ENCODE data around the gene HAPLN3. TPM values are rescaled to one million over a fixed set of nuclear protein-coding genes. Genes with fewer than 3 reads are reported as not detected.

The HAPLN3 gene
- total and polyA plus RNA-seq, 2 of the 4 experiments (the other 2 are of a cell fraction) = 5.9 to 28.6 TPM

GRCh38 chr15:88843334-88843733 is 52.0 kb downstream of the HAPLN3 start:
- no peak overlapping the region for H3K56ac ChIP-seq (ENCODE audit: extremely low read depth, insufficient read depth, low read length)
- H2AK9ac ChIP-seq (replicated peaks; ENCODE audit: low read depth, low read length, poor library complexity) = no peak overlapping the region
- CTCF ChIA-PET = no interaction called here
- no peaks in the 10 kb centered on the region for H3K79me1 ChIP-seq (ENCODE audit: low read depth in 1 of 2, low read length in 2 of 2)
- no peak overlapping the region for H4K91ac ChIP-seq (ENCODE audit: insufficient read depth, low read depth, low read length)
- TF ChIP-seq BHLHE40 (IDR thresholded peaks at IDR 0.05; ENCODE audit: low read depth, low read length) (no peak), MXI1 (IDR thresholded peaks at IDR 0.05; ENCODE audit: borderline replicate concordance, low read depth, low read length) (no peak), FOS (IDR thresholded peaks at IDR 0.05; ENCODE audit: low read depth, low read length) (no peak), MAFK (IDR thresholded peaks at IDR 0.05; ENCODE audit: low read depth, low read length) (no peak), ELK1 (IDR thresholded peaks at IDR 0.05; ENCODE audit: borderline replicate concordance, low read depth, low read length) (no peak)
- no peaks in the 10 kb centered on the region for H3K9me1 ChIP-seq (ENCODE audit: insufficient read depth, low read length)
- H3K4me1 ChIP-seq (ENCODE audit: control insufficient read depth, insufficient read depth, low read length) = no peaks in the 10 kb centered on the region
- H4K8ac ChIP-seq (ENCODE audit: low read depth in 2 of 2, low read length in 2 of 2) = no peak overlapping the region
- H2BK15ac ChIP-seq (ENCODE audit: low read depth, low read length) = no peak overlapping the region
- ATAC-seq (ENCODE audit: low read depth) = no peak
- H3K14ac ChIP-seq (replicated peaks; ENCODE audit: low read depth, low read length) = no peak overlapping the region
- no peak overlapping the region for H4K5ac ChIP-seq (ENCODE audit: low read depth, low read length)
- POLR2A ChIA-PET (ENCODE audit: unreplicated experiment) = no interaction called here
- no peak overlapping the region for H2BK120ac ChIP-seq (ENCODE audit: low read depth, low read length)
- H3K4me2 ChIP-seq (ENCODE audit: low read depth, low read length) = no peak overlapping the region
- dilution Hi-C loops (cut with HindIII; ENCODE audit: low sequenced_read_pairs, unreplicated experiment) (no loop called here), in situ Hi-C loops (cut with MboI; ENCODE audit: low sequenced_read_pairs) (loop anchor here (25.0 kb wide), 2 partner anchors 181 to 356 kb away; no protein-coding TSS in a partner anchor), intact Hi-C loops (cut with micrococcal nuclease) (no loop called here)
- WGBS, 2 experiments (ENCODE audit: extremely low coverage in 2 of 2, insufficient read length in 1 of 2) = 89% methylated on average over 5 of the region's 21 CpGs; no CpG with 5 or more reads in 1 of the 2 experiments
- H3K4me3 ChIP-seq (ENCODE audit: insufficient read depth, low read depth, low read length) = no peak overlapping the region
- no peaks in the 10 kb centered on the region for H3K36me3 ChIP-seq (ENCODE audit: control insufficient read depth, insufficient read depth, low read length)
- H3K18ac ChIP-seq (ENCODE audit: low read depth, low read length) = no peak overlapping the region
- no peak overlapping the region for H2BK5ac ChIP-seq (ENCODE audit: low read depth, low read length, poor library complexity, severe bottlenecking)
- H2AK5ac ChIP-seq (ENCODE audit: low read depth, low read length) = no peak overlapping the region
- DNase-seq = no peak
- H2BK20ac ChIP-seq (ENCODE audit: low read depth, low read length) = no peak overlapping the region
- no peak overlapping the region for H3K4ac ChIP-seq (ENCODE audit: low read depth, low read length)
- H4K20me1 ChIP-seq (ENCODE audit: insufficient read depth, low read length) = no peaks in the 10 kb centered on the region
- H3K27me3 ChIP-seq (ENCODE audit: control insufficient read depth, insufficient read depth, low read length) = peaks cover 17% of the 10 kb centered on the region
- BruUV-seq (replicated peaks) = no TSS peak
- no peak overlapping the region for H3K9ac ChIP-seq (ENCODE audit: low read depth, low read length)
- H3K9me3 ChIP-seq (ENCODE audit: control insufficient read depth, insufficient read depth, low read length) = no peaks in the 10 kb centered on the region
- H2AFZ ChIP-seq (replicated peaks; ENCODE audit: low read length, poor library complexity) = no peak overlapping the region
- no peak overlapping the region for H3K23ac ChIP-seq (ENCODE audit: low read depth, low read length)
- H3K27ac ChIP-seq (ENCODE audit: insufficient read depth, low read length) = no peak overlapping the region

Measured in IMR-90 (cell line).